ENCODE data around the gene CBX4.
A peak's percentile ranks its signal among the peaks of the same experiment; 100 is the strongest.
"Not testable (repeated sequence)": the region's sequence is repeated elsewhere in the genome, so short reads cannot be mapped to it uniquely, and the experiment has no call there.

The CBX4 gene

GRCh38 chr17:79855331-79856124 is 16.3 kb upstream of the CBX4 start:
- Histone ChIP-seq H4K20me1 (ENCODE audit: low read depth, low read length) (no peaks in the 10 kb centered on the region), H3K27ac (ENCODE audit: low read depth, low read length) (no peak overlapping the region), H3K4me2 (ENCODE audit: low read depth, low read length, poor library complexity, severe bottlenecking) (no peak overlapping the region), H3K9me2 (replicated peaks; ENCODE audit: insufficient read depth, low read length) (no peaks in the 10 kb centered on the region), H3K36me3 (ENCODE audit: low read length) (no peaks in the 10 kb centered on the region), H3K9me3 (ENCODE audit: insufficient read depth, low read length) (no peaks in the 10 kb centered on the region), H3K4me3 (ENCODE audit: insufficient read depth, low read length, poor library complexity, severe bottlenecking) (no peak overlapping the region), H3F3A (ENCODE audit: insufficient read depth) (no peaks in the 10 kb centered on the region), H3K27me3 (ENCODE audit: low read length) (no peaks in the 10 kb centered on the region), H2AFZ (ENCODE audit: low read depth, low read length, severe bottlenecking) (no peak overlapping the region), H3K79me2 (ENCODE audit: insufficient read depth, low read length) (no peaks in the 10 kb centered on the region), H3K9ac (ENCODE audit: low read length) (no peak overlapping the region)
- TF ChIP-seq EZH2phosphoT487 (conservative IDR thresholded peaks at IDR 0.05; ENCODE audit: low read length) = no peak

GRCh38 chr17:79854080-79855060 is 15.1 kb upstream of the CBX4 start:
- Histone ChIP-seq H3K4me2 (ENCODE audit: low read depth, low read length, poor library complexity, severe bottlenecking) (no peak overlapping the region), H4K20me1 (ENCODE audit: low read depth, low read length) (no peaks in the 10 kb centered on the region), H3F3A (ENCODE audit: insufficient read depth) (no peaks in the 10 kb centered on the region)

GRCh38 chr17:79853168-79853567 is 13.9 kb upstream of the CBX4 start:
- not testable (repeated sequence) for H3K79me2 ChIP-seq (ENCODE audit: insufficient read depth, low read length); H3K27me3 ChIP-seq (ENCODE audit: low read length); H3K9ac ChIP-seq (ENCODE audit: low read length); H3K27ac ChIP-seq (ENCODE audit: low read depth, low read length); H3K36me3 ChIP-seq (ENCODE audit: low read length); H4K20me1 ChIP-seq (ENCODE audit: low read depth, low read length); H3K4me3 ChIP-seq (ENCODE audit: insufficient read depth, low read length, poor library complexity, severe bottlenecking); H3F3A ChIP-seq (ENCODE audit: insufficient read depth); H3K9me3 ChIP-seq (ENCODE audit: insufficient read depth, low read length); H2AFZ ChIP-seq (ENCODE audit: low read depth, low read length, severe bottlenecking); H3K9me2 ChIP-seq (replicated peaks; ENCODE audit: insufficient read depth, low read length)
- peak overlapping the region; percentile 36 for H3K4me2 ChIP-seq (ENCODE audit: low read depth, low read length, poor library complexity, severe bottlenecking)

More at GRCh38 chr17:79854080-79855060, 15.1 kb upstream of the CBX4 start:
- Histone ChIP-seq H2AFZ (ENCODE audit: low read depth, low read length, severe bottlenecking) (no peak overlapping the region), H3K79me2 (ENCODE audit: insufficient read depth, low read length) (no peaks in the 10 kb centered on the region), H3K27me3 (ENCODE audit: low read length) (no peaks in the 10 kb centered on the region), H3K4me3 (ENCODE audit: insufficient read depth, low read length, poor library complexity, severe bottlenecking) (no peak overlapping the region), H3K9me3 (ENCODE audit: insufficient read depth, low read length) (no peaks in the 10 kb centered on the region), H3K27ac (ENCODE audit: low read depth, low read length) (no peak overlapping the region), H3K9ac (ENCODE audit: low read length) (no peak overlapping the region), H3K9me2 (replicated peaks; ENCODE audit: insufficient read depth, low read length) (no peaks in the 10 kb centered on the region), H3K36me3 (ENCODE audit: low read length) (no peaks in the 10 kb centered on the region)
- TF ChIP-seq EZH2phosphoT487 (conservative IDR thresholded peaks at IDR 0.05; ENCODE audit: low read length) = no peak
- TF ChIP-seq CTCF (IDR thresholded peaks at IDR 0.05; ENCODE audit: insufficient read depth, low read length, poor library complexity, severe bottlenecking) = no peak

- Histone ChIP-seq H2AFZ (ENCODE audit: low read depth, low read length, severe bottlenecking) (no peak overlapping the region), H3K4me2 (ENCODE audit: low read depth, low read length, poor library complexity, severe bottlenecking) (peak overlapping the region; percentile 36), H3K36me3 (ENCODE audit: low read length) (no peaks in the 10 kb centered on the region), H4K20me1 (ENCODE audit: low read depth, low read length) (no peaks in the 10 kb centered on the region), H3K27me3 (ENCODE audit: low read length) (no peaks in the 10 kb centered on the region), H3K9me2 (replicated peaks; ENCODE audit: insufficient read depth, low read length) (no peaks in the 10 kb centered on the region), H3K79me2 (ENCODE audit: insufficient read depth, low read length) (no peaks in the 10 kb centered on the region), H3K9ac (ENCODE audit: low read length) (no peak overlapping the region), H3K9me3 (ENCODE audit: insufficient read depth, low read length) (no peaks in the 10 kb centered on the region), H3K4me3 (ENCODE audit: insufficient read depth, low read length, poor library complexity, severe bottlenecking) (no peak overlapping the region), H3K27ac (ENCODE audit: low read depth, low read length) (no peak overlapping the region), H3F3A (ENCODE audit: insufficient read depth) (no peaks in the 10 kb centered on the region)
- TF ChIP-seq EZH2phosphoT487 (conservative IDR thresholded peaks at IDR 0.05; ENCODE audit: low read length) (no peak), CTCF (IDR thresholded peaks at IDR 0.05; ENCODE audit: insufficient read depth, low read length, poor library complexity, severe bottlenecking) (no peak)
These were observed 13.5 kb upstream of the CBX4 start for GRCh38 chr17:79852748-79853147.

Measured in SU-DHL-6 (cell line).